Calu3 (cell line): ENCODE data around the gene RASGRF2. TPM values are rescaled to one million over a fixed set of nuclear protein-coding genes. Genes with fewer than 3 reads are reported as not detected.

Source experiments
- BruUV-seq: library from RNA; stranded (reverse); fragments of 400-500 nt; replicated peaks from 2 replicates; lab custom pipeline; 2021; lab: Mats Ljungman, UMichigan
- CTCF ChIA-PET: fragments of 300-600 bp; sonication (Branson Sonifier 250); formaldehyde crosslinking; loops from one replicate; lab custom pipeline; 2022; ENCODE audit warnings: antibody characterized with exemption; lab: Charles Lee
- DNase-seq: peaks from one replicate; pipeline ENCODE4 v3.0.0; 2022
- H3K27ac Mint-ChIP-seq: one replicate; pipeline ENCODE4 v1.8.0; 2022; ENCODE audit warnings: mixed read lengths; ENCODE audit not compliant: unreplicated experiment
- H3K27me3 Mint-ChIP-seq: one replicate; pipeline ENCODE4 v1.8.0; 2022; ENCODE audit warnings: mixed read lengths; ENCODE audit not compliant: unreplicated experiment
- H3K36me3 Mint-ChIP-seq: one replicate; pipeline ENCODE4 v1.8.0; 2022; ENCODE audit warnings: mild to moderate bottlenecking, moderate library complexity, mixed read lengths; ENCODE audit not compliant: insufficient read depth, unreplicated experiment
- H3K4me1 Mint-ChIP-seq: one replicate; pipeline ENCODE4 v1.8.0; 2022; ENCODE audit warnings: mild to moderate bottlenecking, low read depth, mixed read lengths; ENCODE audit not compliant: unreplicated experiment
- H3K4me3 Mint-ChIP-seq: one replicate; pipeline ENCODE4 v1.8.0; 2022; ENCODE audit warnings: mild to moderate bottlenecking, low read depth, moderate library complexity, mixed read lengths; ENCODE audit not compliant: unreplicated experiment
- H3K9me3 Mint-ChIP-seq: one replicate; pipeline ENCODE4 v1.8.0; 2022; ENCODE audit warnings: low read depth, mixed read lengths; ENCODE audit not compliant: unreplicated experiment
- intact Hi-C: fragments of 100-400 bp; cut with micrococcal nuclease; formaldehyde crosslinking; loops from one replicate; pipeline ENCODE4 v1.10.0; 2022; ENCODE audit not compliant: unreplicated experiment
- total RNA-seq: library from RNA; stranded (reverse); gene quantifications from 2 replicates; pipeline ENCODE4 v1.2.3, GENCODE V29; 2022
- TF ChIP-seq, protein P1 (sequence below): fragments of 200-600 bp; IDR thresholded peaks from one replicate; pipeline ENCODE4 v1.8.0; 2022; ENCODE audit warnings: antibody characterized with exemption; ENCODE audit not compliant: unreplicated experiment

RASGRF2 gene
- total RNA-seq, 1 experiment from 2014 or later, result 27.7 TPM

GRCh38 chr5:81192373-81192750, 232.2 kb downstream of the RASGRF2 start:
- intact Hi-C loops, result loop anchor here (10.0 kb wide), 2 partner anchors 228 to 478 kb away; partner anchors contain the start of gene RASGRF2
- Mint-ChIP-seq H3K27me3 (no peaks in the 10 kb centered on the region), H3K9me3 (no peaks in the 10 kb centered on the region), H3K4me3 (no peak overlapping the region), H3K36me3 (peaks cover 6% of the 10 kb centered on the region), H3K27ac (no peak overlapping the region), H3K4me1 (peaks cover 9% of the 10 kb centered on the region)
- CTCF ChIA-PET, result no interaction called here
- no TSS peak for BruUV-seq
- TF ChIP-seq, protein P1, sequence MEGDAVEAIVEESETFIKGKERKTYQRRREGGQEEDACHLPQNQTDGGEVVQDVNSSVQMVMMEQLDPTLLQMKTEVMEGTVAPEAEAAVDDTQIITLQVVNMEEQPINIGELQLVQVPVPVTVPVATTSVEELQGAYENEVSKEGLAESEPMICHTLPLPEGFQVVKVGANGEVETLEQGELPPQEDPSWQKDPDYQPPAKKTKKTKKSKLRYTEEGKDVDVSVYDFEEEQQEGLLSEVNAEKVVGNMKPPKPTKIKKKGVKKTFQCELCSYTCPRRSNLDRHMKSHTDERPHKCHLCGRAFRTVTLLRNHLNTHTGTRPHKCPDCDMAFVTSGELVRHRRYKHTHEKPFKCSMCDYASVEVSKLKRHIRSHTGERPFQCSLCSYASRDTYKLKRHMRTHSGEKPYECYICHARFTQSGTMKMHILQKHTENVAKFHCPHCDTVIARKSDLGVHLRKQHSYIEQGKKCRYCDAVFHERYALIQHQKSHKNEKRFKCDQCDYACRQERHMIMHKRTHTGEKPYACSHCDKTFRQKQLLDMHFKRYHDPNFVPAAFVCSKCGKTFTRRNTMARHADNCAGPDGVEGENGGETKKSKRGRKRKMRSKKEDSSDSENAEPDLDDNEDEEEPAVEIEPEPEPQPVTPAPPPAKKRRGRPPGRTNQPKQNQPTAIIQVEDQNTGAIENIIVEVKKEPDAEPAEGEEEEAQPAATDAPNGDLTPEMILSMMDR, result no peak
- no peak for DNase-seq

GRCh38 chr5:81194633-81195334, 234.6 kb downstream of the RASGRF2 start:
- no peak overlapping the region for H3K27ac Mint-ChIP-seq
- BruUV-seq, result no TSS peak
- CTCF ChIA-PET, result interaction anchor here (0.7 to 1.0 kb wide), 2 partner anchors 500 to 523 kb away, joined by 3 to 5 read pairs; no protein-coding TSS in a partner anchor

DNA sequence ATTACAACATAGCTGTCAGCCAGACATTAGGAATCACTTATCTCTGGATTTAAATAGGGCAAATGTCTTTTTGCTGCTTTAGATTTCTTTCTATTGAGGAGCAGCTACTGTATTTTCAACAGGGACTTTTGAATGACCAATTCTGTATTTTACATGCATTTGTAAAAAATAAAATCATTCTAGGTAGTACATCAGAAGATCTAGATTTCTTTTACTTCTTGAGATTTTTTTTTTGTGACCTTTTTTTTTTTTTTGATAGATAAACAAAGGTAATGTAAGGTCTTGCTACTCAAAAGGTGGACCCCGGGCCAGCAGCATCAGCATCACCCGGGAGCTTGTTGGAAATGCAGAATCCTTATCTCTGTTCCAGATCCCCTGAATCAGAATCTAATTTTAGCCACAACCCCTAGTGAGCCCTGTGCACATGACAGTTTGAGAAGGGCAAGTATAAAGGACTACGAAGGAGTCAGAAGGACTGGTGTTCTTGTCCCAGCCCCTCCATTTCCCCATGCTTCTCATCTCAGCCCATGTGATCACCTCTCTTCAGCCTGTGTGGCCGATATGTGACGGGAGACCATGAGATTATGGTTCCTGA, 235.3 kb downstream of the RASGRF2 start:
- CTCF ChIA-PET, result interaction anchor here (0.7 to 1.0 kb wide), 2 partner anchors 501 to 523 kb away, joined by 3 to 5 read pairs; no protein-coding TSS in a partner anchor
- peaks cover 6% of the 10 kb centered on the region for H3K36me3 Mint-ChIP-seq
- DNase-seq, result no peak
- no TSS peak for BruUV-seq
- peaks cover 9% of the 10 kb centered on the region for H3K4me1 Mint-ChIP-seq
- intact Hi-C loops, result loop anchor here (1.0 to 10.0 kb wide), 3 partner anchors 231 to 508 kb away; partner anchors contain the start of gene RASGRF2
- TF ChIP-seq, protein P1, result no peak
- H3K9me3 Mint-ChIP-seq, result no peaks in the 10 kb centered on the region
- H3K27ac Mint-ChIP-seq, result no peak overlapping the region
- peak overlapping the region; percentile 10 for H3K4me3 Mint-ChIP-seq
- H3K27me3 Mint-ChIP-seq, result no peaks in the 10 kb centered on the region

More at GRCh38 chr5:81194633-81195334, 234.6 kb downstream of the RASGRF2 start:
- peaks cover 6% of the 10 kb centered on the region for H3K36me3 Mint-ChIP-seq
- no peaks in the 10 kb centered on the region for H3K27me3 Mint-ChIP-seq
- H3K4me1 Mint-ChIP-seq, result peaks cover 9% of the 10 kb centered on the region
- no peaks in the 10 kb centered on the region for H3K9me3 Mint-ChIP-seq
- H3K4me3 Mint-ChIP-seq, result peak overlapping the region; percentile 10
- peak; percentile 93 for DNase-seq
- TF ChIP-seq, protein P1, result peak; percentile 91
- intact Hi-C loops, result loop anchor here (1.0 to 10.0 kb wide), 3 partner anchors 230 to 507 kb away; partner anchors contain the start of gene RASGRF2

- H3K27me3 Mint-ChIP-seq, result no peaks in the 10 kb centered on the region
Measured at GRCh38 chr5:81202655-81203054, 242.5 kb downstream of the RASGRF2 start.

More at GRCh38 chr5:81202655-81203054, 242.5 kb downstream of the RASGRF2 start:
- CTCF ChIA-PET, result no interaction called here
- Mint-ChIP-seq H3K36me3 (peaks cover 5% of the 10 kb centered on the region), H3K9me3 (no peaks in the 10 kb centered on the region), H3K4me3 (no peak overlapping the region), H3K4me1 (no peaks in the 10 kb centered on the region), H3K27ac (no peak overlapping the region)
- TF ChIP-seq, protein P1, result no peak
- no peak for DNase-seq
- intact Hi-C loops, result no loop called here
- no TSS peak for BruUV-seq
